SK-N-SH (cell line): ENCODE measurements around the gene MLLT1. TPM values are rescaled to one million over a fixed set of nuclear protein-coding genes. Genes with fewer than 3 reads are reported as not detected.

Experiments
- CTCF ChIA-PET: fragments of 300-600, 350-600 bp; formaldehyde crosslinking; extraction: SDS; loops from one replicate; lab custom pipeline; 2021; lab: Yijun Ruan, JAX
- POLR2A ChIA-PET: fragments of 350-600 bp; sonication (Branson Sonifier 250); formaldehyde crosslinking; extraction: SDS; loops from one replicate; lab custom pipeline; 2020; ENCODE audit warnings: antibody characterized with exemption, inconsistent platforms; lab: Yijun Ruan, JAX
- DNase-seq: peaks from one replicate; pipeline ENCODE4 v3.0.0; 2012
- H2AFZ ChIP-seq: fragments of 200-600 bp; sonication (generic); 2 replicates; pipeline ENCODE4 v1.8.1; 2016; ENCODE audit warnings: antibody characterized with exemption, mild to moderate bottlenecking, low read depth
- H3F3A ChIP-seq: fragments of 200-600 bp; sonication (generic); replicated peaks from 2 replicates; pipeline ENCODE3; 2016; ENCODE audit warnings: antibody characterized with exemption, mild to moderate bottlenecking; ENCODE audit not compliant: insufficient read depth
- H3K27ac ChIP-seq, 2 experiments: fragments of 200-500 bp in 1 of 2; fragments of 200-600 bp in 1 of 2; sonication (Bioruptor generic) in 1 of 2; sonication (generic), shearing (Covaris generic) in 1 of 2; 2 replicates each; pipeline versions ENCODE4 v1.5.1 to v1.6.1; 2014 to 2016; ENCODE audit warnings: low read depth in 2 of 2, inconsistent platforms in 1 of 2, low read length in 1 of 2, mild to moderate bottlenecking in 1 of 2, mixed read lengths in 1 of 2
- H3K27me3 ChIP-seq: fragments of 200-600 bp; sonication (generic), shearing (Covaris generic); 2 replicates; pipeline ENCODE4 v1.6.1; 2016; ENCODE audit warnings: mixed run types; ENCODE audit not compliant: insufficient read depth
- H3K36me3 ChIP-seq, 2 experiments: fragments of 200-500 bp in 1 of 2; fragments of 200-600 bp in 1 of 2; sonication (Bioruptor generic) in 1 of 2; sonication (generic) in 1 of 2; replicated peaks in 1 of 2; 2 replicates each; pipeline versions ENCODE3 to v1.5.1; 2014 to 2016; ENCODE audit warnings: low read length in 1 of 2, mild to moderate bottlenecking in 1 of 2; ENCODE audit not compliant: insufficient read depth in 2 of 2, control insufficient read depth in 1 of 2
- H3K4me1 ChIP-seq, 2 experiments: fragments of 200-500 bp in 1 of 2; fragments of 200-600 bp in 1 of 2; sonication (Bioruptor generic) in 1 of 2; sonication (generic), shearing (Covaris generic) in 1 of 2; 2 replicates each; pipeline versions ENCODE4 v1.5.1 to v1.6.1; 2014 to 2016; ENCODE audit warnings: low read depth in 1 of 2, low read length in 1 of 2, mixed run types in 1 of 2; ENCODE audit not compliant: insufficient read depth in 2 of 2, control insufficient read depth in 1 of 2
- H3K4me2 ChIP-seq: fragments of 200-600 bp; sonication (generic), shearing (Covaris generic); 2 replicates; pipeline ENCODE4 v1.6.1; 2017; ENCODE audit warnings: mixed run types
- H3K4me3 ChIP-seq, 2 experiments: fragments of 200-500 bp in 1 of 2; fragments of 200-600 bp in 1 of 2; sonication (Bioruptor generic) in 1 of 2; sonication (generic), shearing (Covaris generic) in 1 of 2; 2 replicates each; pipeline versions ENCODE4 v1.5.1 to v1.8.1; 2014 to 2016; ENCODE audit warnings: low read depth in 2 of 2, inconsistent platforms in 1 of 2, low read length in 1 of 2, mild to moderate bottlenecking in 1 of 2, mixed read lengths in 1 of 2, moderate library complexity in 1 of 2
- H3K79me2 ChIP-seq: fragments of 200-600 bp; sonication (generic); 2 replicates; pipeline ENCODE4 v1.8.1; 2017; ENCODE audit warnings: mild to moderate bottlenecking; ENCODE audit not compliant: insufficient read depth
- H3K9ac ChIP-seq: fragments of 200-600 bp; sonication (generic); 2 replicates; pipeline ENCODE4 v1.6.1; 2017; ENCODE audit warnings: mixed run types
- H3K9me2 ChIP-seq: fragments of 200-600 bp; sonication (generic); 2 replicates; pipeline ENCODE4 v1.6.1; 2017; ENCODE audit warnings: mixed run types
- H3K9me3 ChIP-seq: fragments of 200-600 bp; sonication (generic); 2 replicates; pipeline ENCODE4 v1.6.1; 2017; ENCODE audit warnings: mixed run types, mild to moderate bottlenecking, moderate library complexity
- H4K20me1 ChIP-seq: fragments of 200-600 bp; sonication (generic); 2 replicates; pipeline ENCODE4 v1.6.1; 2017; ENCODE audit warnings: mild to moderate bottlenecking, mixed run types; ENCODE audit not compliant: insufficient read depth
- ELF1 ChIP-seq: IDR thresholded peaks from 2 replicates; pipeline ENCODE4 v1.4.0; 2012
- FOXJ3 ChIP-seq: sonication (generic); formaldehyde crosslinking; IDR thresholded peaks from 2 replicates; pipeline ENCODE4 v1.5.1; 2020; ENCODE audit warnings: mild to moderate bottlenecking, missing genetic modification reagents
- MEF2A ChIP-seq: IDR thresholded peaks from 2 replicates; pipeline ENCODE4 v1.4.0; 2012; ENCODE audit warnings: low read depth, borderline replicate concordance
- POLR2AphosphoS5 ChIP-seq: IDR thresholded peaks from 2 replicates; pipeline ENCODE4 v1.6.1; 2012; ENCODE audit warnings: low read depth, low read length
- RAD21 ChIP-seq: IDR thresholded peaks from 2 replicates; pipeline ENCODE4 v1.6.1; 2012; ENCODE audit warnings: mild to moderate bottlenecking, low read length
- RFX5 ChIP-seq: IDR thresholded peaks from 2 replicates; pipeline ENCODE4 v1.6.1; 2012; ENCODE audit warnings: mild to moderate bottlenecking, improper control_type of control experiment, low read length
- SMC3 ChIP-seq: IDR thresholded peaks from 2 replicates; pipeline ENCODE4 v1.6.1; 2012; ENCODE audit warnings: low read depth, low read length, improper control_type of control experiment
- TCF12 ChIP-seq: IDR thresholded peaks from 2 replicates; pipeline ENCODE4 v1.4.0; 2012
- YY1 ChIP-seq: IDR thresholded peaks from 2 replicates; pipeline ENCODE4 v1.4.0; 2012; ENCODE audit warnings: low read depth, mild to moderate bottlenecking
- WGBS: methylation state at CpG from one replicate; pipeline ENCODE4 v1.1.6; 2017; ENCODE audit warnings: low lambda C conversion rate; 5-methylcytosine and 5-hydroxymethylcytosine counted together
- polyA plus RNA-seq, 3 experiments: library from polyadenylated mRNA; depleted of rRNA; stranded (reverse); fragments of >200 nt; gene quantifications; 2 replicates each; pipeline ENCODE4 v1.2.3, GENCODE V29; 2012
- TF ChIP-seq, protein P1 (sequence below): fragments of 200-600 bp; sonication (generic); IDR thresholded peaks from 2 replicates; pipeline ENCODE4 v1.6.1; 2017; ENCODE audit warnings: antibody characterized with exemption, mild to moderate bottlenecking, moderate library complexity
- TF ChIP-seq, protein P2 (sequence below): fragments of 150-350 bp; IDR thresholded peaks from 2 replicates; pipeline ENCODE4 v1.6.1; 2017; ENCODE audit warnings: antibody characterized with exemption, low read length, low read depth, borderline replicate concordance
- TF ChIP-seq, protein P3 (sequence below): IDR thresholded peaks from 2 replicates; pipeline ENCODE4 v1.4.0; 2012; ENCODE audit warnings: low read depth

Gene MLLT1
- polyA plus RNA-seq, 1 of the 3 experiments (the other 2 are of a cell fraction): 19.0 TPM

DNA sequence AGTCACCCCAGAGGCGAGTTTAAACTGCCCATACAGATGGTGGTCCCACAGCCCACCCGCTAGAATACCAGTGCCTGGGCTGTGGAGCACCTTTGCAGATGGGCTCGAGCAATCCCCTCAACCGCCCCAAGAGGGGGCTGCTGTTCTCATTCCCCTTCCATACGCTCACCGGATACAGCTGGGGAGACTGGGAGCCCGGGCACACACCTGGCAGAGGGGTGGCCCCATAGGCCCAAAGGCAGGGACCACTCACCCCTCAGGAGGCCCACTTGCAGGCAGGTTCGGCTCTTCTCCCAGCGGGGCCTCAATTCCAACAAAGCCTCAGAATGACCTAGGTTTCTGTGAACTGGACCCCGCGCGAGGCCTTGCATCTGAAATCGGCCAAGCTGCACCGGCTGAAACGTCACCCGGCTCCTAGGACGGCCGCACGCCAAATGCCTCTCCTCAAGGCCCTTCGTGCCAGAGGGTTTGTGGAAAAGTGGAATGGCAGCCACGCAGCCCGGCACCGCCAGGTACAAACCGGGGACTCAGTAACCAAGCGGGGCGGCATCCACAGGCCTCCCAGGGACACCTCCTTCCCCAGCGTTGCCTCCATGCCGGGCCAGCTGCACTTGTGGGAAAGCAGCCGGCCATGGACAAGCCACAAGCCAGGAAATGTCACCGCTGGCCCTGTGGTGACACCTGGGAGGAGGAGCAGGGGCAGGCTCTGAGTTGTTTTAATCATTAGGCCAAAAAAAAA is 18.7 kb downstream of the MLLT1 start:
- DNase-seq: peak; percentile 84
- no peak overlapping the region; a peak in 1 of 4 replicates for H3K4me3 ChIP-seq
- H3K4me2 ChIP-seq: no peak overlapping the region
- peaks cover 0 to 7% of the 10 kb centered on the region in 2 experiments; a peak in 1 of 4 replicates for H3K4me1 ChIP-seq
- H3K36me3 ChIP-seq: peaks cover 9 to 31% of the 10 kb centered on the region in 2 experiments
- H3K27ac ChIP-seq: no peak overlapping the region
- H3K79me2 ChIP-seq: peaks cover 68% of the 10 kb centered on the region
- 91% methylated on average over 20 of the region's 30 CpGs for WGBS
- POLR2A ChIA-PET: no interaction called here
- peaks cover 17% of the 10 kb centered on the region; the same call in 1 of the 2 replicates for H4K20me1 ChIP-seq
- TF ChIP-seq ELF1 (no peak), SMC3 (peak; percentile 41), POLR2AphosphoS5 (no peak), RAD21 (peak; percentile 58), TCF12 (no peak)
- TF ChIP-seq, protein P1, sequence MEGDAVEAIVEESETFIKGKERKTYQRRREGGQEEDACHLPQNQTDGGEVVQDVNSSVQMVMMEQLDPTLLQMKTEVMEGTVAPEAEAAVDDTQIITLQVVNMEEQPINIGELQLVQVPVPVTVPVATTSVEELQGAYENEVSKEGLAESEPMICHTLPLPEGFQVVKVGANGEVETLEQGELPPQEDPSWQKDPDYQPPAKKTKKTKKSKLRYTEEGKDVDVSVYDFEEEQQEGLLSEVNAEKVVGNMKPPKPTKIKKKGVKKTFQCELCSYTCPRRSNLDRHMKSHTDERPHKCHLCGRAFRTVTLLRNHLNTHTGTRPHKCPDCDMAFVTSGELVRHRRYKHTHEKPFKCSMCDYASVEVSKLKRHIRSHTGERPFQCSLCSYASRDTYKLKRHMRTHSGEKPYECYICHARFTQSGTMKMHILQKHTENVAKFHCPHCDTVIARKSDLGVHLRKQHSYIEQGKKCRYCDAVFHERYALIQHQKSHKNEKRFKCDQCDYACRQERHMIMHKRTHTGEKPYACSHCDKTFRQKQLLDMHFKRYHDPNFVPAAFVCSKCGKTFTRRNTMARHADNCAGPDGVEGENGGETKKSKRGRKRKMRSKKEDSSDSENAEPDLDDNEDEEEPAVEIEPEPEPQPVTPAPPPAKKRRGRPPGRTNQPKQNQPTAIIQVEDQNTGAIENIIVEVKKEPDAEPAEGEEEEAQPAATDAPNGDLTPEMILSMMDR: peak; percentile 63
- no peak overlapping the region for H3K9ac ChIP-seq
- no peak overlapping the region for H2AFZ ChIP-seq
- CTCF ChIA-PET: interaction anchor here (0.8 to 3.3 kb wide), 11 partner anchors 9 to 45 kb away, joined by 3 to 24 read pairs (median 4); no protein-coding TSS in a partner anchor
- H3F3A ChIP-seq: no peaks in the 10 kb centered on the region
- H3K9me2 ChIP-seq: no peaks in the 10 kb centered on the region
- H3K27me3 ChIP-seq: no peaks in the 10 kb centered on the region
- H3K9me3 ChIP-seq: no peaks in the 10 kb centered on the region

DNA sequence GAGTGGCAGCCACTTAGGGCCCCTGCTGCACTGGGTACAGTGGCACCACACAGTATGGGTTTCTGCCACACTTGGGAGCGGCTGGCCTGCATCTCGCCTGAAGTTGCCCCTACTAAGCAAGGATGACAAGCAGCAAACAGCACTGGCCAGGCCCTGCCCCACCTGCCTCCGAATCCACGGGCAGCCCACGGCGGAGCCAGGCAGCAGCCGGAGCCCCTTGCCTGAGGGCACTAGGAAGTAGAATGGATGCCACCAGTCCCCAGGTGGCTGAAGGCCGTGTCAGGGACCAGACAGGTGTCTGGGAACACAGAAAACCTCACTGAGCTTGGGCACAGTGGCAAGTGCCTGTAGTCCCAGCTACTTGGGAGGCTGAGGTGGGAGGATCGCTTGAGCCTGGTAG is 19.4 kb downstream of the MLLT1 start:
- H3K4me3 ChIP-seq: no peak overlapping the region
- H2AFZ ChIP-seq: no peak overlapping the region
- H3F3A ChIP-seq: no peaks in the 10 kb centered on the region
- POLR2A ChIA-PET: no interaction called here
- no peak for DNase-seq
- no peak overlapping the region for H3K27ac ChIP-seq
- H3K79me2 ChIP-seq: peaks cover 68% of the 10 kb centered on the region
- H3K27me3 ChIP-seq: no peaks in the 10 kb centered on the region
- H3K9ac ChIP-seq: no peak overlapping the region
- no peaks in the 10 kb centered on the region for H3K9me3 ChIP-seq
- H4K20me1 ChIP-seq: peaks cover 23% of the 10 kb centered on the region; the same call in 1 of the 2 replicates
- H3K36me3 ChIP-seq: peaks cover 9 to 31% of the 10 kb centered on the region in 2 experiments
- 86% methylated on average over 1 of the region's 9 CpGs for WGBS
- H3K4me1 ChIP-seq: peaks cover 0 to 7% of the 10 kb centered on the region in 2 experiments; a peak in 1 of 4 replicates
- CTCF ChIA-PET: interaction anchor here (1.0 to 3.3 kb wide), 11 partner anchors 8 to 212 kb away, joined by 3 to 24 read pairs (median 5); no protein-coding TSS in a partner anchor
- TF ChIP-seq POLR2AphosphoS5 (no peak), RFX5 (no peak), FOXJ3 (CRISPR knock-in tag) (no peak), MEF2A (no peak), YY1 (no peak)
- TF ChIP-seq, protein P2, sequence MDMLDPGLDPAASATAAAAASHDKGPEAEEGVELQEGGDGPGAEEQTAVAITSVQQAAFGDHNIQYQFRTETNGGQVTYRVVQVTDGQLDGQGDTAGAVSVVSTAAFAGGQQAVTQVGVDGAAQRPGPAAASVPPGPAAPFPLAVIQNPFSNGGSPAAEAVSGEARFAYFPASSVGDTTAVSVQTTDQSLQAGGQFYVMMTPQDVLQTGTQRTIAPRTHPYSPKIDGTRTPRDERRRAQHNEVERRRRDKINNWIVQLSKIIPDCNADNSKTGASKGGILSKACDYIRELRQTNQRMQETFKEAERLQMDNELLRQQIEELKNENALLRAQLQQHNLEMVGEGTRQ: no peak
- TF ChIP-seq, protein P3, sequence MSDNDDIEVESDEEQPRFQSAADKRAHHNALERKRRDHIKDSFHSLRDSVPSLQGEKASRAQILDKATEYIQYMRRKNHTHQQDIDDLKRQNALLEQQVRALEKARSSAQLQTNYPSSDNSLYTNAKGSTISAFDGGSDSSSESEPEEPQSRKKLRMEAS: no peak
- H3K4me2 ChIP-seq: no peak overlapping the region
- no peaks in the 10 kb centered on the region for H3K9me2 ChIP-seq
